Pancreas (tissue), 10 donors: Measurements from ENCODE around the gene CFAP77. TPM values are rescaled to one million over a fixed set of nuclear protein-coding genes. Genes with fewer than 3 reads are reported as not detected.

Experiments used
- ATAC-seq, 4 donors: fragments of 200-7000 bp; cut with Tn5 transposase; one replicate each; pipeline versions ENCODE4 v1.8.0 to v1.9.1; 2020; ENCODE audit warnings: mild to moderate bottlenecking in 4 of 4, moderate library complexity in 4 of 4
- DNase-seq, 6 donors: peaks; one replicate each; pipeline ENCODE4 v3.0.0-alpha.2; 2020
- FAIRE-seq: peaks from 2 replicates; lab custom pipeline; 2012; peaks lifted over from hg19 to GRCh38; lab: Jason Lieb, UNC
- H3K27ac ChIP-seq, 4 donors: fragments of 200-600 bp; sonication (generic); 1 replicate in 3 of 4; 2 replicates in 1 of 4; pipeline versions ENCODE4 v1.5.0 to v1.8.0; 2020
- H3K27me3 ChIP-seq, 4 donors: fragments of 200-600 bp; one replicate each; pipeline ENCODE4 v1.8.0; 2021
- H3K36me3 ChIP-seq, 3 donors: fragments of 200-600 bp; sonication (generic) in 1 of 3; one replicate each; pipeline versions ENCODE4 v1.5.0 to v1.8.0; 2020 to 2021
- H3K4me1 ChIP-seq, 3 donors: fragments of 200-600 bp; one replicate each; pipeline ENCODE4 v1.8.0; 2021
- H3K4me3 ChIP-seq, 4 donors: fragments of 200-600 bp; sonication (generic) in 2 of 4; one replicate each; pipeline versions ENCODE4 v1.5.0 to v1.8.0; 2020 to 2021
- H3K9me3 ChIP-seq, 4 donors: fragments of 200-600 bp; one replicate each; pipeline ENCODE4 v1.8.0; 2021
- WGBS, 2 donors: extraction: QIAGEN DNeasy Blood & Tissue Kit; methylation state at CpG; one replicate each; pipeline ENCODE4 v1.1.7; 2013; 5-methylcytosine and 5-hydroxymethylcytosine counted together
- intact Hi-C, 3 donors: fragments of 100-400 bp; cut with DNase I; formaldehyde crosslinking; loops; one replicate each; pipeline versions ENCODE4 v1.11.1 to v1.14.2; 2022
- polyA plus RNA-seq, 2 donors: library from polyadenylated mRNA; stranded (reverse); fragments of 200-250 nt; gene quantifications; one replicate each; pipeline ENCODE4 v1.2.3, GENCODE V29; 2013
- total RNA-seq, 6 donors: library from RNA; stranded (reverse); fragmentation: NEBNext Ultra II Directional in 4 of 6; extraction: Animal tissue kit (Norgen Biotek cat#: 25700) in 4 of 6; gene quantifications; one replicate each; pipeline versions ENCODE4 v1.2.1 to v1.2.4, GENCODE V29; 2021 to 2023
- TF ChIP-seq, protein P1 (sequence below), 4 donors: fragments of 200-600 bp; sonication (generic) in 3 of 4; IDR thresholded peaks; one replicate each; pipeline versions ENCODE4 v1.5.0 to v1.8.0; 2021; ENCODE audit warnings: antibody characterized with exemption in 4 of 4
- donor health status: healthy with polysubstance abuse.
- donor health status: DM: no; HTN: no; CAD: no; lungs with moderate emphysema.
- donor health status: DM: no; HTN: no; CAD: no.
- donor health status: control.
- donor health status: control.
- donor health status: Bipolar disorder and iron deficiency.
- donor health status: DM: yes; HTN: yes; CAD: no.
- donor health status: DM: no; HTN: no; CAD: no.
- donor health status: DM: no; HTN: no; CAD: no.
- donor health status: DM: yes; HTN: yes; CAD: no.

CFAP77 gene
- total and polyA plus RNA-seq, 8 donors, result not detected

GRCh38 chr9:132531710-132532570, 121.9 kb downstream of the CFAP77 start:
- WGBS, 2 donors, result 73 to 74% methylated on average over 25 of the region's 25 CpGs
- Histone ChIP-seq H3K36me3 (no peaks in the 10 kb centered on the region), H3K27me3 (no peaks in the 10 kb centered on the region), H3K4me1 (no peaks in the 10 kb centered on the region), H3K27ac (no peak overlapping the region), H3K9me3 (no peaks in the 10 kb centered on the region), H3K4me3 (no peak overlapping the region)
- FAIRE-seq, result no peak
- DNase-seq, result peak in 1 of 6 donors; percentile 38
- intact Hi-C loops, result no loop called here
- TF ChIP-seq, protein P1, sequence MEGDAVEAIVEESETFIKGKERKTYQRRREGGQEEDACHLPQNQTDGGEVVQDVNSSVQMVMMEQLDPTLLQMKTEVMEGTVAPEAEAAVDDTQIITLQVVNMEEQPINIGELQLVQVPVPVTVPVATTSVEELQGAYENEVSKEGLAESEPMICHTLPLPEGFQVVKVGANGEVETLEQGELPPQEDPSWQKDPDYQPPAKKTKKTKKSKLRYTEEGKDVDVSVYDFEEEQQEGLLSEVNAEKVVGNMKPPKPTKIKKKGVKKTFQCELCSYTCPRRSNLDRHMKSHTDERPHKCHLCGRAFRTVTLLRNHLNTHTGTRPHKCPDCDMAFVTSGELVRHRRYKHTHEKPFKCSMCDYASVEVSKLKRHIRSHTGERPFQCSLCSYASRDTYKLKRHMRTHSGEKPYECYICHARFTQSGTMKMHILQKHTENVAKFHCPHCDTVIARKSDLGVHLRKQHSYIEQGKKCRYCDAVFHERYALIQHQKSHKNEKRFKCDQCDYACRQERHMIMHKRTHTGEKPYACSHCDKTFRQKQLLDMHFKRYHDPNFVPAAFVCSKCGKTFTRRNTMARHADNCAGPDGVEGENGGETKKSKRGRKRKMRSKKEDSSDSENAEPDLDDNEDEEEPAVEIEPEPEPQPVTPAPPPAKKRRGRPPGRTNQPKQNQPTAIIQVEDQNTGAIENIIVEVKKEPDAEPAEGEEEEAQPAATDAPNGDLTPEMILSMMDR (IDR thresholded peaks at IDR 0.05), result no peak
- no peak for ATAC-seq

DNA sequence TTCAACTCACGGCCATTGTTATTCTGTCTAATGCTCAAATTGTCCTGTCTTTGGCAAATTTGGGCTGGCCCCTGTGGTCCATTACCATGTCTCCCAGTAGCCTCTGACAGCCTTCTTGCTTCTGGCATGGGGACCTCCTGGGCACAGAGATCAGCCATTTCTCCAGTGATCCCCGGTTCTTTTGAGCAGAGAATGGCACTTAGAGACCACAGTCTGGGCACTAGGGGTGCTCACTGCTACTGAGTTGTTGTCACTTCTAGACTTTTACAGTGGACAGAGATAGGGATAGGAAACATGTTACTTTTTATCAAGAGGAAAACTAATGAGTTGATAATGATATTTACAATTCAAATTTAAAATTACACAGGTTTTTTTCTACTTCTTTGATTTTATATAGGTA, 124.8 kb downstream of the CFAP77 start:
- TF ChIP-seq, protein P1 (IDR thresholded peaks at IDR 0.05), result no peak
- DNase-seq (no peak), FAIRE-seq (no peak), ATAC-seq (no peak)
- H3K27ac ChIP-seq, result no peak overlapping the region
- H3K36me3 ChIP-seq, result no peaks in the 10 kb centered on the region
- intact Hi-C loops, result no loop called here
- no peak overlapping the region for H3K4me3 ChIP-seq
- no peaks in the 10 kb centered on the region for H3K9me3 ChIP-seq
- 84 to 87% methylated on average over 2 of the region's 2 CpGs for WGBS, 2 donors
- no peaks in the 10 kb centered on the region for H3K4me1 ChIP-seq
- no peaks in the 10 kb centered on the region for H3K27me3 ChIP-seq

DNA sequence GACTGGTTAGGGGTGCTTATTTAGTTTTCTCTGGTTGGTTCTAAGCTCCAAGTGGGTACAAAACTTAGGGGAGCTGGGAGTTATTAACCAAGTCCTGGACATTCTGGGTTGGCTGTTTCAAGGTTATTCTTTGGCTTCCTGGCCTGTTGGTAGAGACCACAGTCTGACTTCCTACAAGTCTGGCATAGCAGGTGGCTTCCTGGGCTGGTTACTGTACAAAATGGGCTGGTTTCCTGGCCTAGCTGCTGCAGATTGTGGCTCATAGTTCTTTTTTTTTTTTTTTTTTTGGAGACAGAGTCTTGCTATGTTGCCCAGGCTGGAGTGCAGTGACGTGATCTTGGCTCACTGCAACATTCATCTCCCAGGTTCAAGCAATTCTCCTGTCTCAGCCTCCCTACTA, 126.1 kb downstream of the CFAP77 start:
- no peaks in the 10 kb centered on the region for H3K9me3 ChIP-seq
- H3K4me3 ChIP-seq, result no peak overlapping the region
- TF ChIP-seq, protein P1 (IDR thresholded peaks at IDR 0.05), result no peak
- 91 to 93% methylated on average over 1 of the region's 1 CpG for WGBS, 2 donors
- no peak overlapping the region for H3K27ac ChIP-seq
- intact Hi-C loops, result no loop called here
- ATAC-seq (no peak), FAIRE-seq (no peak), DNase-seq (no peak)
- H3K27me3 ChIP-seq, result no peaks in the 10 kb centered on the region
- no peaks in the 10 kb centered on the region for H3K36me3 ChIP-seq
- no peaks in the 10 kb centered on the region for H3K4me1 ChIP-seq

DNA sequence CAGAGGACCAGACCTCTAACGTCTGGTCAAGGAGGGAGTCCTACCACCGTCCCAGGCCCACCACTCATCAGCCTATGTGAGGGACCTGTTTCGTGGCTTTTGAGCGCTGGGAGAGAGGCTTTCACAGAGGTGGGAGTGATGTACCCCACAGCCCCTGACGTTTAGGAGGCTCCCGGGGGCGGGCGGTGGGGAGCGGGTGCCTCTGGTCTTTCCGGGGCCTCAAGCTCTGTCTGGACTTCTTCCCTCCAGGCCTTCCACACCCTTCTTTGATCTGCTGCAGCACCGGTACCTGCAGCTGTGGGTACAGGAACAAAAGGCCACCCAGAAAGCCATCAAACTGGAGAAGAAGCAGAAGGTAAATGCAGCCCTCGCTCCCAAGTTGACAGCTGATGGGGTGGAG, 127.3 kb downstream of the CFAP77 start:
- peak in 1 of 6 donors; percentile 22 for DNase-seq

More for the DNA sequence above, 127.3 kb downstream of the CFAP77 start:
- ATAC-seq (no peak), FAIRE-seq (no peak)
- Histone ChIP-seq H3K9me3 (no peaks in the 10 kb centered on the region), H3K36me3 (no peaks in the 10 kb centered on the region), H3K27me3 (no peaks in the 10 kb centered on the region), H3K27ac (no peak overlapping the region), H3K4me1 (no peaks in the 10 kb centered on the region), H3K4me3 (no peak overlapping the region)
- TF ChIP-seq, protein P1 (IDR thresholded peaks at IDR 0.05), result no peak
- 78 to 84% methylated on average over 11 to 12 of the region's 12 CpGs for WGBS, 2 donors
- intact Hi-C loops, result no loop called here
